ENCODE results near the gene DHX29. TPM values are rescaled to one million over a fixed set of nuclear protein-coding genes. Genes with fewer than 3 reads are reported as not detected.

DHX29 gene
- total RNA-seq, 1 experiment from 2014 or later = 30.3 TPM

DNA sequence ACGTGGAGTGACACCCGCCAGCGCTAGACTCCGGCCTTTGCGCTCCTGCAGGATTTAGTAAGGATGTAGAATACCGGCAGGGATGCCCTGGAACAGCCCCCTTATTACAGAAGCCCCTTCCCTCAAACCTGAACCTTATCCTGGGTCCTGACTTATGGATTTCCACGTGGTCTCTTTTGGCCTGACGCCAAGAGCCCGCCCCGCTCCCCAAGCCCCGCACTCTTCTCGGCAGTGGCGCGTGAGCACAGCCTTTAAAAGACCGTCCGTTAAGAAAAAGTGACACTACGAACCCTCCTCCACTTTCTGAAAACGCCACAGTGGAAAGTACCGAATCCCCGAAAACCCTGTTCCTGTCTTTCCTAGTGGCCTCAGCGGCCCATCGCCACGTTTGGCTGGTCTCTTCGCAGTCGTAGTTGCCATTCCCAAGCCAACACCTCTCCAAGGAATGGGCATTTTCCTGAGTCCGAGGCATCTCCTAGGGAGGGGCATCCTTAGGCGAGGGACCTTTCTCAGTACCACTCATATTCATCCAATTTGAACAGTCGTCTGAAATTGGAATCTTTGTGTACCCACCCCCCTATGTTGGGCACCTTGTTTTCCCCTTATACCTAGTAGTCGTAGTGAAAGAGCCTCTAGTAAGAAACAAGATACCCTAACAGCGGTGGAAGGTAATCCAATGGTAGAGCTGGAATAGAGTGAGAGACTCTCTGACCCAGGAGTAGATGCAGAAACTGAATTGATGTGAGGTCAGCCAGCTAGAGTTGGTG, 79.6 kb downstream of the DHX29 start:
- H2BK5ac ChIP-seq (ENCODE audit: insufficient read length, low read length) = no peak overlapping the region
- no peak overlapping the region for H3K56ac ChIP-seq (ENCODE audit: insufficient read length, low read depth, low read length)
- Mint-ChIP-seq H3K4me3 (peak overlapping the region; percentile 44 to 81), H3K27ac (no peak overlapping the region; a peak in 1 of 7 replicates), H3K4me1 (peaks cover 26 to 33% of the 10 kb centered on the region in 2 experiments), H3K27me3 (ENCODE audit: low read depth) (peaks cover 98% of the 10 kb centered on the region), H3K36me3 (ENCODE audit: insufficient read depth in 1 of 3, low read depth in 3 of 3) (peaks cover 0 to 2% (median 0%) of the 10 kb centered on the region in 3 experiments; a peak in 2 of 7 replicates), H3K9me3 (peaks cover 3 to 9% of the 10 kb centered on the region in 2 experiments)
- H3K4me1 ChIP-seq (ENCODE audit: insufficient read depth, low read length) = no peaks in the 10 kb centered on the region
- H2BK15ac ChIP-seq (ENCODE audit: low read depth, low read length) = no peak overlapping the region
- H3K4me2 ChIP-seq (ENCODE audit: insufficient read depth, insufficient read length, low read length) = peak overlapping the region; percentile 60
- no peaks in the 10 kb centered on the region for H3K79me2 ChIP-seq (ENCODE audit: insufficient read depth, low read length)
- no peak overlapping the region for H2AK5ac ChIP-seq (ENCODE audit: insufficient read length, low read length)
- no CpG with 5 or more reads among the region's 30 CpGs for WGBS (ENCODE audit: extremely low coverage, insufficient read length, low lambda C conversion rate)
- no peak overlapping the region for H2BK120ac ChIP-seq (ENCODE audit: low read depth, low read length, poor library complexity, severe bottlenecking)
- H3K4ac ChIP-seq (ENCODE audit: low read depth, low read length) = no peak overlapping the region
- H3T11ph ChIP-seq (ENCODE audit: low read length) = no peak overlapping the region
- H4K8ac ChIP-seq (replicated peaks; ENCODE audit: insufficient read length, low read depth, low read length) = no peak overlapping the region
- no peak overlapping the region for H2BK12ac ChIP-seq (ENCODE audit: insufficient read length, low read depth, low read length)
- no peak overlapping the region for H2AFZ ChIP-seq (ENCODE audit: low read length)
- no peak overlapping the region for H2BK20ac ChIP-seq (ENCODE audit: low read depth, low read length, poor library complexity, severe bottlenecking)
- no peak overlapping the region for H3K14ac ChIP-seq (ENCODE audit: insufficient read depth, low read length)
- peaks cover 4% of the 10 kb centered on the region for H4K20me1 ChIP-seq (ENCODE audit: control insufficient read depth, insufficient read depth, insufficient read length)
- H3K18ac ChIP-seq (ENCODE audit: insufficient read length, low read depth, low read length) = no peak overlapping the region
- no peaks in the 10 kb centered on the region for H3K79me1 ChIP-seq (ENCODE audit: insufficient read depth, low read depth, low read length, poor library complexity, severe bottlenecking)
- no peaks in the 10 kb centered on the region for H3K9me3 ChIP-seq (ENCODE audit: control insufficient read depth, low read depth, low read length)
- H3K23ac ChIP-seq (ENCODE audit: insufficient read length, low read depth, low read length) = no peak overlapping the region
- no peak overlapping the region for H3K9ac ChIP-seq (ENCODE audit: extremely low read depth, insufficient read length, low read length)
- peaks cover 90% of the 10 kb centered on the region for H3K27me3 ChIP-seq (ENCODE audit: insufficient read depth, low read length)
- no peak overlapping the region for H3K27ac ChIP-seq (ENCODE audit: insufficient read length, low read depth, low read length)
- no peak for DNase-seq
- H4K91ac ChIP-seq (ENCODE audit: insufficient read length, low read depth, low read length) = no peak overlapping the region
- peaks cover 16% of the 10 kb centered on the region for H3K23me2 ChIP-seq (ENCODE audit: insufficient read length, low read depth, low read length, poor library complexity, severe bottlenecking)
- TF ChIP-seq, protein P1, sequence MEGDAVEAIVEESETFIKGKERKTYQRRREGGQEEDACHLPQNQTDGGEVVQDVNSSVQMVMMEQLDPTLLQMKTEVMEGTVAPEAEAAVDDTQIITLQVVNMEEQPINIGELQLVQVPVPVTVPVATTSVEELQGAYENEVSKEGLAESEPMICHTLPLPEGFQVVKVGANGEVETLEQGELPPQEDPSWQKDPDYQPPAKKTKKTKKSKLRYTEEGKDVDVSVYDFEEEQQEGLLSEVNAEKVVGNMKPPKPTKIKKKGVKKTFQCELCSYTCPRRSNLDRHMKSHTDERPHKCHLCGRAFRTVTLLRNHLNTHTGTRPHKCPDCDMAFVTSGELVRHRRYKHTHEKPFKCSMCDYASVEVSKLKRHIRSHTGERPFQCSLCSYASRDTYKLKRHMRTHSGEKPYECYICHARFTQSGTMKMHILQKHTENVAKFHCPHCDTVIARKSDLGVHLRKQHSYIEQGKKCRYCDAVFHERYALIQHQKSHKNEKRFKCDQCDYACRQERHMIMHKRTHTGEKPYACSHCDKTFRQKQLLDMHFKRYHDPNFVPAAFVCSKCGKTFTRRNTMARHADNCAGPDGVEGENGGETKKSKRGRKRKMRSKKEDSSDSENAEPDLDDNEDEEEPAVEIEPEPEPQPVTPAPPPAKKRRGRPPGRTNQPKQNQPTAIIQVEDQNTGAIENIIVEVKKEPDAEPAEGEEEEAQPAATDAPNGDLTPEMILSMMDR (conservative IDR thresholded peaks at IDR 0.05) = no peak
- no peak overlapping the region for H4K5ac ChIP-seq (ENCODE audit: insufficient read length, low read depth, low read length)

All from H9 (cell line).